ENCODE data around the gene MICAL1. TPM values are rescaled to one million over a fixed set of nuclear protein-coding genes. Genes with fewer than 3 reads are reported as not detected.
A peak's percentile ranks its signal among the peaks of the same experiment; 100 is the strongest.

Gene MICAL1
- total and polyA plus RNA-seq, 2 donors (not counting 3 experiments of a cell fraction or from before 2014, with no cell fraction given): 36.5 to 39.4 TPM

DNA sequence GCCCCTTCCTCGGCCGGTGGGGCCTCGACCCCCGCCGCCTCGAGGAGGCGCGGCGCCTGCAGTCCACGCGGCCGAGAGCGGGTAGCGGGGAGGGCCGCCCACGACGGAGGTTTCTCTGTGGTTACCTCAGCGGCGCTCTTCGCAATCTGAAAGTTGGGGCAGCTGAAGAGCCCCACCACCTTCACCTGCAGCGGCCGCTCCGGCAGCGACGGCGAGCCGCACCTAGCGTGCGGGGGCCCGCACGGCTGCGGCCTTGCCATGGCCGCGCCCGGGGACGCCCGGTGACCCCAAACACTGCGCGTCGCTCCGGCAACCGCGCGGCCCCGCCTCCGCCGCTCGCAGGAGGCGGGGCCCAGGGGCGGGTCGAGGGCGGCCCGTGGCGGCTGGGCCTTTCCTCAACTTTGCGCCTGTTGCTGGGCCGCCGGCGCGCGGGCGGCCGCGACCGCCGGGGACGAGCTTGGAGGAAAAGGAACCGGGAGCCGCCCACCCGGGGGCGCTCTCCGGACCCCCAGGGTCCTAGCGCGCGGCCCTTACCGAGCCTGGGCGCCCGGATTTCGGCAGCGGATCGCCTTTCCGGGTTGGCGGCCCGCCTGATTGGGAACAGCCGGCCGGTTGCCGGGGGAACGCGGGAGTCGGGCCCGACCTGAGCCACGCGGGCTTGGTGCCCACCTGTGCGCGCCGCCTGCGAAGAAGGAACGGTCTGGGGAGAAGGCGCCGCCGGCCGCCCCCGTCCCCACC lies 15.1 kb downstream of the MICAL1 start, which contains the start of the genes PPIL6 and SMPD2:
Gene PPIL6, minus strand, starts transcription at position 298 of the 738 bp plus-strand sequence. Its CDS starts 38 bp downstream, at position 260.
Gene SMPD2, plus strand, starts transcription at position 394 of the 738 bp plus-strand sequence. CDS start 398 bp downstream, outside the sequence.
- no TSS peak for BruUV-seq (replicated peaks)
- H3K9me1 ChIP-seq (replicated peaks; ENCODE audit: control insufficient read depth, extremely low read depth, insufficient read depth, low read length): no peaks in the 10 kb centered on the region
- ChIA-PET POLR2A (no interaction called here), CTCF (interaction anchor here (0.5 to 4.3 kb wide), 11 partner anchors 10 to 624 kb away, joined by 3 to 20 read pairs (median 5); partner anchors contain the start of genes CD164 and MICAL1)
- intact Hi-C loops (cut with micrococcal nuclease) (loop anchor here (1.0 to 5.0 kb wide), 5 partner anchors 15 to 346 kb away; partner anchors contain the start of genes CD164, CEP57L1, MICAL1 and SESN1), dilution Hi-C loops (cut with MboI; ENCODE audit: extremely low pct_ligation_motif_present, low sequenced_read_pairs) (no loop called here)
- DNase-seq (ENCODE audit: low read depth, low spot score) (peak; percentile 86), FAIRE-seq (peak; percentile 94)
- no peak for TF ChIP-seq JUN (IDR thresholded peaks at IDR 0.05; ENCODE audit: borderline replicate concordance, insufficient read depth, insufficient read length, low read depth)
- no peak for TF ChIP-seq POLR2A (IDR thresholded peaks at IDR 0.05; ENCODE audit: low read depth, low read length)
- TF ChIP-seq, protein P1, sequence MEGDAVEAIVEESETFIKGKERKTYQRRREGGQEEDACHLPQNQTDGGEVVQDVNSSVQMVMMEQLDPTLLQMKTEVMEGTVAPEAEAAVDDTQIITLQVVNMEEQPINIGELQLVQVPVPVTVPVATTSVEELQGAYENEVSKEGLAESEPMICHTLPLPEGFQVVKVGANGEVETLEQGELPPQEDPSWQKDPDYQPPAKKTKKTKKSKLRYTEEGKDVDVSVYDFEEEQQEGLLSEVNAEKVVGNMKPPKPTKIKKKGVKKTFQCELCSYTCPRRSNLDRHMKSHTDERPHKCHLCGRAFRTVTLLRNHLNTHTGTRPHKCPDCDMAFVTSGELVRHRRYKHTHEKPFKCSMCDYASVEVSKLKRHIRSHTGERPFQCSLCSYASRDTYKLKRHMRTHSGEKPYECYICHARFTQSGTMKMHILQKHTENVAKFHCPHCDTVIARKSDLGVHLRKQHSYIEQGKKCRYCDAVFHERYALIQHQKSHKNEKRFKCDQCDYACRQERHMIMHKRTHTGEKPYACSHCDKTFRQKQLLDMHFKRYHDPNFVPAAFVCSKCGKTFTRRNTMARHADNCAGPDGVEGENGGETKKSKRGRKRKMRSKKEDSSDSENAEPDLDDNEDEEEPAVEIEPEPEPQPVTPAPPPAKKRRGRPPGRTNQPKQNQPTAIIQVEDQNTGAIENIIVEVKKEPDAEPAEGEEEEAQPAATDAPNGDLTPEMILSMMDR (IDR thresholded peaks at IDR 0.05; ENCODE audit: extremely low read depth in 1 of 2, insufficient read depth in 1 of 2, low read depth in 1 of 2, low read length in 2 of 2): peak in 1 of 2 donors; percentile 41
- TF ChIP-seq POLR2AphosphoS5 (IDR thresholded peaks at IDR 0.05; ENCODE audit: insufficient read depth, low read depth, low read length): peak; percentile 51
- TF ChIP-seq, protein P2, sequence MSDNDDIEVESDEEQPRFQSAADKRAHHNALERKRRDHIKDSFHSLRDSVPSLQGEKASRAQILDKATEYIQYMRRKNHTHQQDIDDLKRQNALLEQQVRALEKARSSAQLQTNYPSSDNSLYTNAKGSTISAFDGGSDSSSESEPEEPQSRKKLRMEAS (IDR thresholded peaks at IDR 0.05; ENCODE audit: insufficient read depth, insufficient read length): peak; percentile 39
- H4K20me1 ChIP-seq (replicated peaks; ENCODE audit: control insufficient read depth, extremely low read depth, insufficient read depth, low read length): no peaks in the 10 kb centered on the region
- no peaks in the 10 kb centered on the region for H3K79me2 ChIP-seq (ENCODE audit: control insufficient read depth, insufficient read depth, low read length)
- H2AFZ ChIP-seq (ENCODE audit: low read depth, low read length): peak within 1 kb of the TSS; percentile 90
- peak within 1 kb of the TSS; percentile 52 for H3K9ac ChIP-seq (replicated peaks; ENCODE audit: extremely low read depth, insufficient read depth, low read length)
- H3K4me1 ChIP-seq (ENCODE audit: control insufficient read depth, extremely low read depth, insufficient read depth, low read length): peaks cover 3% of the 10 kb centered on the region
- H3K27me3 ChIP-seq (ENCODE audit: control insufficient read depth in 2 of 2, insufficient read depth in 2 of 2, low read length in 2 of 2): no peaks in the 10 kb centered on the region
- peak within 1 kb of the TSS; percentile 59 for H3K27ac ChIP-seq (ENCODE audit: insufficient read depth, low read depth, low read length)
- H3K9me3 ChIP-seq (replicated peaks; ENCODE audit: control insufficient read depth, insufficient read depth, low read length): no peaks in the 10 kb centered on the region
- H3K36me3 ChIP-seq (ENCODE audit: control insufficient read depth in 2 of 2, extremely low read depth in 1 of 2, insufficient read depth in 2 of 2, low read length in 2 of 2): peaks cover 0 to 14% of the 10 kb centered on the region in 2 experiments
- H3K4me2 ChIP-seq (ENCODE audit: insufficient read depth, low read length): peak within 1 kb of the TSS; percentile 68
- peak within 1 kb of the TSS; percentile 62 to 73 (median 66) for H3K4me3 ChIP-seq (replicated peaks in 1 of 3; ENCODE audit: insufficient read depth in 1 of 3, low read depth in 1 of 3, low read length in 3 of 3)
